HG02642 (cell line): ENCODE results near the gene LGALS14.
"Not testable (repeated sequence)": the region's sequence is repeated elsewhere in the genome, so short reads cannot be mapped to it uniquely, and the experiment has no call there.

Experiments used
- ATAC-seq: cut with Tn5 transposase; IDR thresholded peaks from one replicate; pipeline ENCODE4 v1.9.1; 2021; ENCODE audit warnings: mild to moderate bottlenecking; ENCODE audit not compliant: unreplicated experiment, poor library complexity

Gene LGALS14

GRCh38 chr19:39692822-39693221 is 11.5 kb upstream of the LGALS14 start:
- ATAC-seq: no peak

- ATAC-seq: no peak
Measured at GRCh38 chr19:39695759-39696158, 8.5 kb upstream of the LGALS14 start.

- no peak for ATAC-seq
Measured at GRCh38 chr19:39696387-39696786, 7.9 kb upstream of the LGALS14 start.

GRCh38 chr19:39698535-39698934 is 5.7 kb upstream of the LGALS14 start:
- ATAC-seq: no peak

GRCh38 chr19:39701291-39701690 is 3.0 kb upstream of the LGALS14 start:
- no peak for ATAC-seq

- ATAC-seq: no peak
Measured at GRCh38 chr19:39705578-39706188, 1.4 kb downstream of the LGALS14 start.

GRCh38 chr19:39708594-39708993 is 4.3 kb downstream of the LGALS14 start:
- ATAC-seq: no peak

- ATAC-seq: no peak
Measured at GRCh38 chr19:39709026-39709872, 5.0 kb downstream of the LGALS14 start.

GRCh38 chr19:39710333-39710890 is 6.1 kb downstream of the LGALS14 start:
- ATAC-seq: no peak

GRCh38 chr19:39720144-39720543 is 15.9 kb downstream of the LGALS14 start:
- not testable (repeated sequence) for ATAC-seq

GRCh38 chr19:39725995-39726394 is 21.7 kb downstream of the LGALS14 start:
- no peak for ATAC-seq

- ATAC-seq: no peak
Measured at GRCh38 chr19:39727070-39727800, 23.0 kb downstream of the LGALS14 start.

GRCh38 chr19:39728040-39728439 is 23.8 kb downstream of the LGALS14 start:
- ATAC-seq: no peak

- no peak for ATAC-seq
Measured at GRCh38 chr19:39729594-39729993, 25.3 kb downstream of the LGALS14 start.

GRCh38 chr19:39731685-39732084 is 27.4 kb downstream of the LGALS14 start:
- no peak for ATAC-seq

GRCh38 chr19:39733841-39734240 is 29.6 kb downstream of the LGALS14 start:
- ATAC-seq: no peak

- ATAC-seq: no peak
Measured at GRCh38 chr19:39735688-39736087, 31.4 kb downstream of the LGALS14 start.

GRCh38 chr19:39736088-39736487 is 31.8 kb downstream of the LGALS14 start:
- ATAC-seq: no peak

GRCh38 chr19:39737351-39737750 is 33.1 kb downstream of the LGALS14 start:
- ATAC-seq: no peak

GRCh38 chr19:39737891-39738290 is 33.6 kb downstream of the LGALS14 start, which contains the start of gene CLC:
Gene CLC, minus strand, starts transcription at chr19:39738029. Its CDS starts 77 bp downstream, at chr19:39737952.
- no peak for ATAC-seq

- ATAC-seq: no peak
Measured at GRCh38 chr19:39738814-39739213, 34.5 kb downstream of the LGALS14 start.
